Transverse colon (tissue), 3 donors: ENCODE measurements around the gene TNFRSF4.

Experiments used
- EP300 ChIP-seq: sonication (generic); formaldehyde crosslinking; IDR thresholded peaks from one replicate; pipeline ENCODE4 v1.6.1; 2017; ENCODE audit warnings: antibody characterized with exemption, low read depth
- POLR2A ChIP-seq: fragments of 450-650 bp; IDR thresholded peaks from one replicate; pipeline ENCODE4 v1.6.1; 2016; ENCODE audit warnings: antibody characterized with exemption, mild to moderate bottlenecking, moderate library complexity
- TF ChIP-seq, protein P1 (sequence below), 5 experiments: fragments of 200-600 bp in 3 of 5; fragments of 450-650 bp in 2 of 5; sonication (generic) in 3 of 5; IDR thresholded peaks; 1 replicate in 2 of 5; 2 replicates in 3 of 5; pipeline ENCODE4 v1.5.1; 2016 to 2017; ENCODE audit warnings: antibody characterized with exemption in 5 of 5, inconsistent platforms in 3 of 5, mild to moderate bottlenecking in 2 of 5, moderate library complexity in 1 of 5

DNA sequence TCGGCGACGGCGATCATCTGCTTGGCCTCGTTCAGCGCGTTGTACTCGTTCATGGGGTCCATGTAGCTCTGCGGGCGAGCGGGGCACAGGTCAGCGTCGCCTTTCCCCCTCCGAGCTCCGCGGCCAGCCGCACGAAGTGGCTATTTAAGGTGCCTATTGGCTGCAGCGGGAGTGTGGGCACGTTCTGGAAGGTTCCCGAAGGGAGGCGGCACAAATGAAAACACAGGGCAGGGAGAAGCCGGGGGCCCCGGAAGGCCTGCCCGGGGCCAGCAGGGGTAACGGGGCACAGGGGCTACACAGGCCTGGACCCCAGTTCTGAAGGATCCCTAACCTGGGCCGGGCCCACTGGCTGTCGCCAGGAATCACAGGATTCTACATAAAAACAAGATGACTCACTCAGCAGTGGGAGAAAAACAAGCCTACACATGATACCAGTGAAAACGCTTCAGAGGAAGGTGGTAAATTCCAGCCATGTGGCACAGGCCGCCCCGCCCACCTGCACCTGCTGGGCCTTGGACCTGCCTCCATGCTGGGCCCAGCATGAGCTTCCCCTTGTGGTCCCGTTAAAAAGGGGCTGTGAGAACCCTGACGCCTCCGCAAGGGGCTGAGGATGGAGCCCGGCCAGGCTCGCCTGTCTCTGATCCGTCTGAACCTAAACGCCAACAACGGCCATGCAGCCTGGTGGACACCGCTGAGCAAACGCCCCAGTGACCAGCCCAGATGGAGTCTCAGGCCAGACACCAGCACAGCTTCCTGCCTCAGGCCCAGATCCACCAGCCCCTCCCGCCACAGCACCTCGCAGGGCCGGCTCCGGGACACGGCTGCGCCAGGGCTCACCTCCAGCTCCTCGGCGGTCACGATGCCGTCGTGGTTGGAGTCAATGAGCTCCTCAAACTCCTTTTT is 3.9 kb upstream of the TNFRSF4 start:
- no peak for TF ChIP-seq POLR2A
- TF ChIP-seq EP300, result no peak
- TF ChIP-seq, protein P1, sequence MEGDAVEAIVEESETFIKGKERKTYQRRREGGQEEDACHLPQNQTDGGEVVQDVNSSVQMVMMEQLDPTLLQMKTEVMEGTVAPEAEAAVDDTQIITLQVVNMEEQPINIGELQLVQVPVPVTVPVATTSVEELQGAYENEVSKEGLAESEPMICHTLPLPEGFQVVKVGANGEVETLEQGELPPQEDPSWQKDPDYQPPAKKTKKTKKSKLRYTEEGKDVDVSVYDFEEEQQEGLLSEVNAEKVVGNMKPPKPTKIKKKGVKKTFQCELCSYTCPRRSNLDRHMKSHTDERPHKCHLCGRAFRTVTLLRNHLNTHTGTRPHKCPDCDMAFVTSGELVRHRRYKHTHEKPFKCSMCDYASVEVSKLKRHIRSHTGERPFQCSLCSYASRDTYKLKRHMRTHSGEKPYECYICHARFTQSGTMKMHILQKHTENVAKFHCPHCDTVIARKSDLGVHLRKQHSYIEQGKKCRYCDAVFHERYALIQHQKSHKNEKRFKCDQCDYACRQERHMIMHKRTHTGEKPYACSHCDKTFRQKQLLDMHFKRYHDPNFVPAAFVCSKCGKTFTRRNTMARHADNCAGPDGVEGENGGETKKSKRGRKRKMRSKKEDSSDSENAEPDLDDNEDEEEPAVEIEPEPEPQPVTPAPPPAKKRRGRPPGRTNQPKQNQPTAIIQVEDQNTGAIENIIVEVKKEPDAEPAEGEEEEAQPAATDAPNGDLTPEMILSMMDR (IDR thresholded peaks at IDR 0.05), result no peak
